ENCODE results near the gene UBE2A. TPM values are rescaled to one million over a fixed set of nuclear protein-coding genes. Genes with fewer than 3 reads are reported as not detected.

The UBE2A gene
- total RNA-seq, 1 experiment from 2014 or later = 44.9 TPM

GRCh38 chrX:119537487-119537886 is 36.9 kb upstream of the UBE2A start:
- Histone ChIP-seq H3K4me3 (replicated peaks in 1 of 2; ENCODE audit: low read depth in 1 of 2, low read length in 2 of 2) (no peak overlapping the region), H2AFZ (ENCODE audit: low read depth, low read length, poor library complexity, severe bottlenecking) (no peak overlapping the region), H3K9me2 (ENCODE audit: insufficient read depth) (no peaks in the 10 kb centered on the region), H3K36me3 (ENCODE audit: control insufficient read depth in 1 of 2, insufficient read depth in 2 of 2, low read length in 2 of 2) (no peaks in the 10 kb centered on the region), H4K20me1 (ENCODE audit: insufficient read depth) (no peaks in the 10 kb centered on the region), H3K27ac (ENCODE audit: low read depth, low read length) (no peak overlapping the region), H3K79me2 (ENCODE audit: insufficient read depth, low read length) (no peaks in the 10 kb centered on the region), H3K9me3 (ENCODE audit: control insufficient read depth in 1 of 2, insufficient read depth in 1 of 2, low read depth in 1 of 2, low read length in 2 of 2) (no peaks in the 10 kb centered on the region), H3K9ac (ENCODE audit: low read length) (no peak overlapping the region), H3K4me1 (ENCODE audit: control insufficient read depth in 1 of 2, insufficient read depth in 2 of 2, low read length in 2 of 2) (peaks cover 0 to 2% of the 10 kb centered on the region in 2 experiments; a peak in 2 of 4 replicates), H3K27me3 (ENCODE audit: insufficient read depth, low read length) (no peaks in the 10 kb centered on the region), H3K4me2 (ENCODE audit: low read length) (no peak overlapping the region)
- POLR2A ChIA-PET = no interaction called here
- no peak for ATAC-seq
- RAD21 ChIA-PET (ENCODE audit: low non-redundant PET in 1 of 2, low total read pairs in 2 of 2, uncharacterized antibody in 2 of 2, unreplicated experiment in 2 of 2) = no interaction called here
- BruUV-seq (replicated peaks) = no TSS peak
- intact Hi-C loops (cut with micrococcal nuclease) = no loop called here
- DNase-seq (ENCODE audit: low read depth, low spot score) = no peak
- no peak for TF ChIP-seq ZFX (IDR thresholded peaks at IDR 0.05)
- no peak for TF ChIP-seq MAX (IDR thresholded peaks at IDR 0.05)
- no peak for TF ChIP-seq SIN3A (IDR thresholded peaks at IDR 0.05; ENCODE audit: low read depth)
- TF ChIP-seq CBX3 (IDR thresholded peaks at IDR 0.05; ENCODE audit: low read depth) = no peak
- no peak for TF ChIP-seq CEBPB (IDR thresholded peaks at IDR 0.05; ENCODE audit: low read depth)
- no peak for TF ChIP-seq POLR2A (IDR thresholded peaks at IDR 0.05; ENCODE audit: borderline replicate concordance, extremely low read depth, insufficient read depth, insufficient read length)
- no peak for TF ChIP-seq POLR2AphosphoS5 (IDR thresholded peaks at IDR 0.05; ENCODE audit: low read depth, low read length)
- no peak for TF ChIP-seq RAD21 (IDR thresholded peaks at IDR 0.05; ENCODE audit: low read depth)
- TF ChIP-seq FOSL1 (IDR thresholded peaks at IDR 0.05; ENCODE audit: low read depth) = no peak
- no peak for TF ChIP-seq ZNF274 (IDR thresholded peaks at IDR 0.05; ENCODE audit: low read depth, low read length)
- no peak for TF ChIP-seq SRF (IDR thresholded peaks at IDR 0.05; ENCODE audit: low read depth)
- TF ChIP-seq ELF1 (IDR thresholded peaks at IDR 0.05; ENCODE audit: borderline replicate concordance, low read depth) = no peak
- TF ChIP-seq EZH2 (IDR thresholded peaks at IDR 0.05) = no peak
- no peak for TF ChIP-seq ZBTB33 (IDR thresholded peaks at IDR 0.05; ENCODE audit: extremely low read depth, insufficient replicate concordance, low read length)
- TF ChIP-seq EZH2phosphoT487 (IDR thresholded peaks at IDR 0.05; ENCODE audit: borderline replicate concordance) = no peak
- TF ChIP-seq YY1 (IDR thresholded peaks at IDR 0.05; ENCODE audit: extremely low read depth, insufficient replicate concordance, low read depth, low read length) = no peak
- TF ChIP-seq CTCF (IDR thresholded peaks at IDR 0.05 in 2 of 3, conservative IDR thresholded peaks at IDR 0.05 in 1 of 3; ENCODE audit: borderline replicate concordance in 1 of 3, insufficient read depth in 1 of 3, low read depth in 2 of 3, low read length in 2 of 3) = no peak
- no peak for TF ChIP-seq JUND (IDR thresholded peaks at IDR 0.05)
- CTCF ChIA-PET = no interaction called here

Data from HCT116 (cell line).